ENCODE measurements around the gene EXOSC6.

- TF ChIP-seq SIN3A (IDR thresholded peaks at IDR 0.05; ENCODE audit: borderline replicate concordance, low read depth, low read length) = no peak
- TF ChIP-seq CTCF (IDR thresholded peaks at IDR 0.05) = no peak
- TF ChIP-seq SMC3 (IDR thresholded peaks at IDR 0.05; ENCODE audit: low read depth, low read length) = no peak
- no peak for TF ChIP-seq YY1 (IDR thresholded peaks at IDR 0.05; ENCODE audit: low read depth)
- TF ChIP-seq TAF1 (IDR thresholded peaks at IDR 0.05; ENCODE audit: borderline replicate concordance, low read depth, low read length) = no peak
- TF ChIP-seq CHD2 (IDR thresholded peaks at IDR 0.05; ENCODE audit: low read length, partially characterized antibody) = no peak
- no peak for TF ChIP-seq USF2 (IDR thresholded peaks at IDR 0.05; ENCODE audit: borderline replicate concordance, low read depth, low read length)
- TF ChIP-seq REST (IDR thresholded peaks at IDR 0.05; ENCODE audit: low read depth, low read length) = no peak
- no peak for TF ChIP-seq ELF1 (IDR thresholded peaks at IDR 0.05)
- no peak for TF ChIP-seq NFIC (IDR thresholded peaks at IDR 0.05; ENCODE audit: borderline replicate concordance)
- no peak for TF ChIP-seq MEF2A (IDR thresholded peaks at IDR 0.05; ENCODE audit: borderline replicate concordance, low read depth)
- TF ChIP-seq MXI1 (IDR thresholded peaks at IDR 0.05; ENCODE audit: low read depth, low read length) = no peak
These were observed 18.4 kb upstream of the EXOSC6 start for GRCh38 chr16:70270176-70270575.

Measured in SK-N-SH (cell line).